Measurements from ENCODE around the gene ALPK1.

ALPK1 gene

GRCh38 chr4:112316360-112316759 is 19.2 kb downstream of the ALPK1 start:
- TF ChIP-seq, protein P1, sequence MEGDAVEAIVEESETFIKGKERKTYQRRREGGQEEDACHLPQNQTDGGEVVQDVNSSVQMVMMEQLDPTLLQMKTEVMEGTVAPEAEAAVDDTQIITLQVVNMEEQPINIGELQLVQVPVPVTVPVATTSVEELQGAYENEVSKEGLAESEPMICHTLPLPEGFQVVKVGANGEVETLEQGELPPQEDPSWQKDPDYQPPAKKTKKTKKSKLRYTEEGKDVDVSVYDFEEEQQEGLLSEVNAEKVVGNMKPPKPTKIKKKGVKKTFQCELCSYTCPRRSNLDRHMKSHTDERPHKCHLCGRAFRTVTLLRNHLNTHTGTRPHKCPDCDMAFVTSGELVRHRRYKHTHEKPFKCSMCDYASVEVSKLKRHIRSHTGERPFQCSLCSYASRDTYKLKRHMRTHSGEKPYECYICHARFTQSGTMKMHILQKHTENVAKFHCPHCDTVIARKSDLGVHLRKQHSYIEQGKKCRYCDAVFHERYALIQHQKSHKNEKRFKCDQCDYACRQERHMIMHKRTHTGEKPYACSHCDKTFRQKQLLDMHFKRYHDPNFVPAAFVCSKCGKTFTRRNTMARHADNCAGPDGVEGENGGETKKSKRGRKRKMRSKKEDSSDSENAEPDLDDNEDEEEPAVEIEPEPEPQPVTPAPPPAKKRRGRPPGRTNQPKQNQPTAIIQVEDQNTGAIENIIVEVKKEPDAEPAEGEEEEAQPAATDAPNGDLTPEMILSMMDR (IDR thresholded peaks at IDR 0.05; ENCODE audit: borderline replicate concordance, control extremely low read depth, extremely low read depth, insufficient read depth, missing control alignments), result no peak
- no peak for DNase-seq (ENCODE audit: low spot score)
- in situ Hi-C loops (cut with MboI; ENCODE audit: low sequenced_read_pairs, unreplicated experiment), result no loop called here

DNA sequence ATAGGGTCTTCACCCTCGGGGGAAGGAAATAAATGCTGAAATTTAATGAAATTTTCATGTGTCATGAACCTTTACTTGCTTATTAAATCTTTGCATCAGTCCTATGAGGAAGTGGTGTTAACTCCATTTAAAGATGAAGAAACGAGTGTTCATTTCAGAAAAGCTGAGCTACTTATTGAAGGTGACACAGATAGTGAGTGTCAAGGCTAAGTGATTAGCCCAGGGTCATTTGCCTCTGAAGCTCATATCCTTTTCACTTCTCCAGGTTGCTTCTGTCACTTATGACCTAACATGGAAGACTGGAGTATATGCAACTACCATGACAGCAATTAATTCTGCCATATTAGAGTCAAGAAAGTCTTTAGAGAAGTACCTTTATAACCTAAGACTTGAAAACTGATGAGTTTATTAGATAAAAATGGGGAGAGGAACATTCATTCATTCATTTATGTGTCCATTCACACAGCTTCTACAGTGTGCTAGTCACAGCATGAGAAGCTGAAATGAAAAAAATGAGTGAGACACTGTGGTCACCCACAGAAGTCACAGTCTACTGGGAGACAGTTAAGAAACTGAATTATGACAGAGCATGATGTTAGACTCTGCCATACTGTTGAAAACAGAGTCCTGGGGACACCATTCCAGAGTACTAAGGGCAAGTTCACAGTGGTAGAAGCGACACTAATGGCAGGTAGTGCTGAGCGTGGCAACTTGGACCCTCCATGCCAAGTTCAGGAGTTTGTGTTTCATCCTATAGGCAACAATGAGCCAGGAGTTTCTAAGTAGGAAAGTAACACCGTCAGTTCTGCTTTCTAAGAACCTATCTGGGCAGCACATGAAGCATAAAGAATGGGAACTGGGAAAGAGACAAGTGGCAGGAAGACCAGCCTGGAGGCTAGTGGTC is 21.3 kb downstream of the ALPK1 start:
- TF ChIP-seq, protein P1 (IDR thresholded peaks at IDR 0.05; ENCODE audit: borderline replicate concordance, control extremely low read depth, extremely low read depth, insufficient read depth, missing control alignments), result no peak
- in situ Hi-C loops (cut with MboI; ENCODE audit: low sequenced_read_pairs, unreplicated experiment), result no loop called here
- DNase-seq (ENCODE audit: low spot score), result peak; percentile 38

- DNase-seq (ENCODE audit: low spot score), result peak; percentile 58
- TF ChIP-seq, protein P1 (IDR thresholded peaks at IDR 0.05; ENCODE audit: borderline replicate concordance, control extremely low read depth, extremely low read depth, insufficient read depth, missing control alignments), result peak; percentile 75
- in situ Hi-C loops (cut with MboI; ENCODE audit: low sequenced_read_pairs, unreplicated experiment), result loop anchor here (10.0 kb wide), 1 partner anchor 203 kb away; no protein-coding TSS in a partner anchor
Measured at GRCh38 chr4:112321776-112322684, 24.9 kb downstream of the ALPK1 start.

GRCh38 chr4:112322866-112323265 is 25.7 kb downstream of the ALPK1 start:
- TF ChIP-seq, protein P1 (IDR thresholded peaks at IDR 0.05; ENCODE audit: borderline replicate concordance, control extremely low read depth, extremely low read depth, insufficient read depth, missing control alignments), result no peak
- no peak for DNase-seq (ENCODE audit: low spot score)
- in situ Hi-C loops (cut with MboI; ENCODE audit: low sequenced_read_pairs, unreplicated experiment), result loop anchor here (10.0 kb wide), 1 partner anchor 202 kb away; no protein-coding TSS in a partner anchor

GRCh38 chr4:112325530-112325929 is 28.4 kb downstream of the ALPK1 start:
- TF ChIP-seq, protein P1 (IDR thresholded peaks at IDR 0.05; ENCODE audit: borderline replicate concordance, control extremely low read depth, extremely low read depth, insufficient read depth, missing control alignments), result no peak
- in situ Hi-C loops (cut with MboI; ENCODE audit: low sequenced_read_pairs, unreplicated experiment), result loop anchor here (10.0 to 25.0 kb wide), 4 partner anchors 199 to 612 kb away; no protein-coding TSS in a partner anchor
- no peak for DNase-seq (ENCODE audit: low spot score)

All from GM13976 (cell line).